Karpas-422 (cell line): ENCODE data around the gene COX14. TPM values are rescaled to one million over a fixed set of nuclear protein-coding genes. Genes with fewer than 3 reads are reported as not detected.

Experiments used
- DNase-seq: peaks from one replicate; pipeline ENCODE4 v3.0.0-alpha.2; 2015
- H2AFZ ChIP-seq: fragments of 200-600 bp; sonication (generic); 2 replicates; pipeline ENCODE4 v1.6.1; 2014; ENCODE audit warnings: antibody characterized with exemption, low read length, mixed read lengths
- H3K27ac ChIP-seq: fragments of 200-600 bp; sonication (generic); 2 replicates; pipeline ENCODE4 v1.5.1; 2014; ENCODE audit warnings: mild to moderate bottlenecking, low read length, moderate library complexity
- H3K27me3 ChIP-seq: fragments of 200-600 bp; sonication (generic); 2 replicates; pipeline ENCODE4 v1.6.1; 2014; ENCODE audit warnings: low read length, mixed read lengths
- H3K36me3 ChIP-seq: fragments of 200-600 bp; sonication (generic); 2 replicates; pipeline ENCODE4 v1.6.1; 2014; ENCODE audit warnings: low read length, mixed read lengths; ENCODE audit not compliant: insufficient read depth
- H3K4me1 ChIP-seq: fragments of 200-600 bp; sonication (generic); 2 replicates; pipeline ENCODE4 v1.6.1; 2014; ENCODE audit warnings: mild to moderate bottlenecking, low read length, mixed read lengths
- H3K4me2 ChIP-seq: fragments of 200-600 bp; sonication (generic); 2 replicates; pipeline ENCODE4 v1.6.1; 2014; ENCODE audit warnings: low read length, low read depth, mild to moderate bottlenecking; ENCODE audit not compliant: poor library complexity, severe bottlenecking
- H3K4me3 ChIP-seq: fragments of 200-600 bp; sonication (generic); 2 replicates; pipeline ENCODE4 v1.5.1; 2014; ENCODE audit warnings: mild to moderate bottlenecking, antibody characterized with exemption, low read length, mixed read lengths
- H3K79me2 ChIP-seq: fragments of 200-600 bp; sonication (generic); 2 replicates; pipeline ENCODE4 v1.6.1; 2014; ENCODE audit warnings: mild to moderate bottlenecking, low read length, mixed read lengths
- H3K9ac ChIP-seq: fragments of 200-600 bp; sonication (generic); 2 replicates; pipeline ENCODE4 v1.6.0; 2014; ENCODE audit warnings: low read length
- H3K9me2 ChIP-seq: fragments of 200-600 bp; sonication (generic), shearing (Covaris generic); replicated peaks from 2 replicates; pipeline ENCODE4 v1.6.0; 2014; ENCODE audit warnings: mild to moderate bottlenecking, low read length, moderate library complexity; ENCODE audit not compliant: insufficient read depth
- H3K9me3 ChIP-seq: fragments of 300-700, 200-600 bp; sonication (generic); 2 replicates; pipeline ENCODE4 v1.6.1; 2014; ENCODE audit warnings: low read length, mixed read lengths
- H4K20me1 ChIP-seq: fragments of 200-600 bp; sonication (generic); 2 replicates; pipeline ENCODE4 v1.6.1; 2014; ENCODE audit warnings: mild to moderate bottlenecking, antibody characterized with exemption, low read length, low read depth; ENCODE audit not compliant: insufficient read depth
- total RNA-seq: library from RNA; depleted of rRNA; stranded (reverse); fragments of >200 nt; shearing (Covaris generic); gene quantifications from 2 replicates; pipeline ENCODE4 v1.2.3, GENCODE V29; 2014; ENCODE audit warnings: low replicate concordance

Gene COX14
- total RNA-seq, 1 experiment from 2014 or later: 99.8 TPM

GRCh38 chr12:50106907-50107306, 5.1 kb upstream of the COX14 start:
- Histone ChIP-seq H3K27me3 (no peaks in the 10 kb centered on the region), H3K79me2 (no peaks in the 10 kb centered on the region), H4K20me1 (no peaks in the 10 kb centered on the region), H3K9me2 (no peaks in the 10 kb centered on the region), H3K4me3 (no peak overlapping the region), H3K4me1 (peaks cover 51% of the 10 kb centered on the region), H3K36me3 (peaks cover 2% of the 10 kb centered on the region; the same call in 1 of the 2 replicates), H3K27ac (no peak overlapping the region), H3K9me3 (no peaks in the 10 kb centered on the region), H3K4me2 (no peak overlapping the region), H2AFZ (no peak overlapping the region), H3K9ac (no peak overlapping the region)
- no peak for DNase-seq

GRCh38 chr12:50107416-50108268, 4.4 kb upstream of the COX14 start:
- Histone ChIP-seq H3K4me1 (peaks cover 44% of the 10 kb centered on the region), H3K27ac (no peak overlapping the region), H2AFZ (no peak overlapping the region), H3K27me3 (no peaks in the 10 kb centered on the region), H3K79me2 (peaks cover 5% of the 10 kb centered on the region), H3K4me2 (no peak overlapping the region), H3K4me3 (no peak overlapping the region), H3K9me2 (no peaks in the 10 kb centered on the region), H3K9me3 (no peaks in the 10 kb centered on the region), H4K20me1 (0 out of 2 replicates have a peak, but pooled peaks cover 2% of the 10 kb centered on the region), H3K9ac (no peak overlapping the region), H3K36me3 (no peaks in the 10 kb centered on the region)
- DNase-seq: no peak

- Histone ChIP-seq H3K79me2 (peaks cover 20% of the 10 kb centered on the region), H2AFZ (no peak overlapping the region), H3K9me2 (no peaks in the 10 kb centered on the region), H3K27me3 (no peaks in the 10 kb centered on the region), H4K20me1 (0 out of 2 replicates have a peak, but pooled peaks cover 2% of the 10 kb centered on the region), H3K4me3 (peak overlapping the region; percentile 71), H3K9me3 (no peaks in the 10 kb centered on the region), H3K4me1 (peaks cover 33% of the 10 kb centered on the region), H3K36me3 (0 out of 2 replicates have a peak, but pooled peaks cover 1% of the 10 kb centered on the region), H3K4me2 (peak overlapping the region; percentile 99), H3K9ac (peak overlapping the region; percentile 76), H3K27ac (peak overlapping the region; percentile 96)
- DNase-seq: no peak
These were observed 2.7 kb upstream of the COX14 start for GRCh38 chr12:50109319-50109718.

- H2AFZ ChIP-seq: peak overlapping the region; percentile 31; the same call in 1 of the 2 replicates
- peak overlapping the region; percentile 96 for H3K27ac ChIP-seq
- 0 out of 2 replicates have a peak, but pooled peaks cover 2% of the 10 kb centered on the region for H4K20me1 ChIP-seq
- no peaks in the 10 kb centered on the region for H3K9me3 ChIP-seq
- peak; percentile 84 for DNase-seq
- H3K36me3 ChIP-seq: 0 out of 2 replicates have a peak, but pooled peaks cover 3% of the 10 kb centered on the region
- peaks cover 31% of the 10 kb centered on the region for H3K4me1 ChIP-seq
- H3K9me2 ChIP-seq: no peaks in the 10 kb centered on the region
- peak overlapping the region; percentile 99 for H3K4me2 ChIP-seq
- H3K4me3 ChIP-seq: peak overlapping the region; percentile 71
- H3K79me2 ChIP-seq: peaks cover 28% of the 10 kb centered on the region
- H3K27me3 ChIP-seq: no peaks in the 10 kb centered on the region
- H3K9ac ChIP-seq: peak overlapping the region; percentile 76
These were observed 1.8 kb upstream of the COX14 start for GRCh38 chr12:50110127-50110761.

GRCh38 chr12:50110762-50111351, 1.2 kb upstream of the COX14 start:
- Histone ChIP-seq H3K9me3 (no peaks in the 10 kb centered on the region), H3K79me2 (peaks cover 34% of the 10 kb centered on the region), H3K4me2 (peak overlapping the region; percentile 99), H3K27me3 (no peaks in the 10 kb centered on the region), H2AFZ (peak overlapping the region; percentile 31; the same call in 1 of the 2 replicates), H3K36me3 (peaks cover 6% of the 10 kb centered on the region; the same call in 1 of the 2 replicates), H3K4me1 (peaks cover 31% of the 10 kb centered on the region), H3K27ac (peak overlapping the region; percentile 96), H4K20me1 (0 out of 2 replicates have a peak, but pooled peaks cover 2% of the 10 kb centered on the region), H3K4me3 (peak overlapping the region; percentile 71), H3K9me2 (no peaks in the 10 kb centered on the region), H3K9ac (peak overlapping the region; percentile 76)
- peak; percentile 95 for DNase-seq

GRCh38 chr12:50111395-50111692, 692 bp upstream of the COX14 start:
- Histone ChIP-seq H3K4me3 (peak overlapping the region; percentile 71), H3K9me2 (no peaks in the 10 kb centered on the region), H3K79me2 (peaks cover 39% of the 10 kb centered on the region), H3K9ac (peak overlapping the region; percentile 76), H3K9me3 (no peaks in the 10 kb centered on the region), H3K4me1 (peaks cover 31% of the 10 kb centered on the region), H2AFZ (no peak overlapping the region; the same call in 1 of the 2 replicates), H4K20me1 (0 out of 2 replicates have a peak, but pooled peaks cover 2% of the 10 kb centered on the region), H3K27me3 (no peaks in the 10 kb centered on the region), H3K27ac (peak overlapping the region; percentile 96), H3K4me2 (peak overlapping the region; percentile 99), H3K36me3 (peaks cover 9% of the 10 kb centered on the region; the same call in 1 of the 2 replicates)
- DNase-seq: no peak

- Histone ChIP-seq H3K27me3 (no peaks in the 10 kb centered on the region), H3K9me3 (no peaks in the 10 kb centered on the region), H2AFZ (no peak overlapping the region), H3K9ac (peak overlapping the region; percentile 94), H3K4me2 (peak overlapping the region; percentile 81), H3K36me3 (peaks cover 14% of the 10 kb centered on the region; the same call in 1 of the 2 replicates), H3K9me2 (no peaks in the 10 kb centered on the region), H3K79me2 (peaks cover 51% of the 10 kb centered on the region), H3K4me1 (peaks cover 31% of the 10 kb centered on the region), H3K27ac (peak overlapping the region; percentile 78), H3K4me3 (peak overlapping the region; percentile 99), H4K20me1 (0 out of 2 replicates have a peak, but pooled peaks cover 2% of the 10 kb centered on the region)
- peak; percentile 75 for DNase-seq
These were observed 601 bp downstream of the COX14 start for GRCh38 chr12:50112456-50113218.
